Keratinocyte (primary cell): Measurements from ENCODE around the gene CDKN1B. TPM values are rescaled to one million over a fixed set of nuclear protein-coding genes. Genes with fewer than 3 reads are reported as not detected.

Experiments used
- DNase-seq: peaks from one replicate; pipeline ENCODE4 v3.0.0-alpha.2; 2011; ENCODE audit warnings: low read depth, missing footprints, low spot score
- FAIRE-seq: peaks from 2 replicates; lab custom pipeline; 2011; peaks lifted over from hg19 to GRCh38; lab: Jason Lieb, UNC
- H2AFZ ChIP-seq: 2 replicates; pipeline ENCODE4 v1.6.0; 2012; ENCODE audit warnings: low read length, control low read depth, inconsistent platforms; ENCODE audit not compliant: control insufficient read depth
- H3K27ac ChIP-seq: 2 replicates; pipeline ENCODE4 v1.5.1; 2011; ENCODE audit warnings: low read length; ENCODE audit not compliant: control insufficient read depth, insufficient read depth
- H3K27me3 ChIP-seq: 3 replicates; pipeline ENCODE4 v1.6.0; 2011; ENCODE audit warnings: low read length; ENCODE audit not compliant: control insufficient read depth, insufficient read depth; ENCODE audit errors: extremely low read depth
- H3K36me3 ChIP-seq, 2 experiments: 2 replicates in 1 of 2; 3 replicates in 1 of 2; pipeline ENCODE4 v1.5.1; 2011; ENCODE audit warnings: low read length in 2 of 2, mild to moderate bottlenecking in 1 of 2; ENCODE audit not compliant: control insufficient read depth in 2 of 2, insufficient read depth in 2 of 2; ENCODE audit errors: extremely low read depth in 1 of 2
- H3K4me1 ChIP-seq: 3 replicates; pipeline ENCODE4 v1.5.1; 2011; ENCODE audit warnings: low read length; ENCODE audit not compliant: control insufficient read depth, insufficient read depth; ENCODE audit errors: extremely low read depth
- H3K4me2 ChIP-seq: 3 replicates; pipeline ENCODE4 v1.6.0; 2011; ENCODE audit warnings: low read depth, low read length; ENCODE audit not compliant: control insufficient read depth, insufficient read depth; ENCODE audit errors: extremely low read depth
- H3K4me3 ChIP-seq, 3 experiments: fragments of 200-600 bp in 1 of 3; sonication (generic) in 1 of 3; 2 replicates in 2 of 3; 3 replicates in 1 of 3; pipeline ENCODE4 v1.5.1; 2011 to 2016; ENCODE audit warnings: low read length in 3 of 3, mild to moderate bottlenecking in 3 of 3, control low read depth in 2 of 3, inconsistent platforms in 1 of 3, low read depth in 1 of 3, mixed read lengths in 1 of 3, mixed run types in 1 of 3, moderate library complexity in 1 of 3; ENCODE audit not compliant: control insufficient read depth in 2 of 3, insufficient read depth in 2 of 3; ENCODE audit errors: extremely low read depth in 1 of 3
- H3K79me2 ChIP-seq: 2 replicates; pipeline ENCODE4 v1.6.0; 2012; ENCODE audit warnings: low read length; ENCODE audit not compliant: control insufficient read depth, insufficient read depth
- H3K9ac ChIP-seq: 3 replicates; pipeline ENCODE4 v1.6.0; 2011; ENCODE audit warnings: low read length; ENCODE audit not compliant: control insufficient read depth, insufficient read depth; ENCODE audit errors: extremely low read depth
- H3K9me1 ChIP-seq: 3 replicates; pipeline ENCODE4 v1.6.0; 2011; ENCODE audit warnings: low read length; ENCODE audit not compliant: control insufficient read depth, insufficient read depth; ENCODE audit errors: extremely low read depth
- H3K9me3 ChIP-seq: 2 replicates; pipeline ENCODE4 v1.5.1; 2012; ENCODE audit warnings: low read depth, low read length; ENCODE audit not compliant: control insufficient read depth
- H4K20me1 ChIP-seq: 3 replicates; pipeline ENCODE4 v1.6.0; 2011; ENCODE audit warnings: low read length; ENCODE audit not compliant: control insufficient read depth, insufficient read depth; ENCODE audit errors: extremely low read depth
- CTCF ChIP-seq, 3 experiments: IDR thresholded peaks in 1 of 3; conservative IDR thresholded peaks in 1 of 3; optimal IDR thresholded peaks in 1 of 3; 2 replicates in 2 of 3; 3 replicates in 1 of 3; pipeline versions ENCODE3 to v1.5.1; 2011; ENCODE audit warnings: low read length in 3 of 3, mild to moderate bottlenecking in 3 of 3, moderate library complexity in 2 of 3, control low read depth in 1 of 3, inconsistent platforms in 1 of 3; ENCODE audit not compliant: insufficient read depth in 2 of 3; ENCODE audit errors: extremely low read depth in 1 of 3
- EZH2 ChIP-seq: IDR thresholded peaks from one replicate; pipeline ENCODE4 v1.6.1; 2012; ENCODE audit warnings: inconsistent platforms, mild to moderate bottlenecking, low read length, moderate library complexity
- dilution Hi-C: fragments of 300-500 bp; cut with MboI; formaldehyde crosslinking; loops from one replicate; pipeline ENCODE4 v1.7.0; 2020; ENCODE audit warnings: low sequenced_read_pairs; ENCODE audit not compliant: extremely low pct_ligation_motif_present
- polyA plus RNA-seq, 5 experiments: library from polyadenylated mRNA; depleted of rRNA in 3 of 5; stranded (reverse) in 3 of 5; stranded (forward) in 1 of 5; unstranded in 1 of 5; fragments of >200 nt; gene quantifications; 1 replicate in 1 of 5; 2 replicates in 3 of 5; 3 replicates in 1 of 5; pipeline versions ENCODE4 v1.2.1 to v1.2.3, GENCODE V29; 2011 to 2012; ENCODE audit warnings: missing spikeins in 2 of 5, low read depth in 1 of 5, low replicate concordance in 1 of 5

Gene CDKN1B
- polyA plus RNA-seq, 1 donor (not counting 4 experiments of a cell fraction or from before 2014, with no cell fraction given) = 5.1 TPM

DNA sequence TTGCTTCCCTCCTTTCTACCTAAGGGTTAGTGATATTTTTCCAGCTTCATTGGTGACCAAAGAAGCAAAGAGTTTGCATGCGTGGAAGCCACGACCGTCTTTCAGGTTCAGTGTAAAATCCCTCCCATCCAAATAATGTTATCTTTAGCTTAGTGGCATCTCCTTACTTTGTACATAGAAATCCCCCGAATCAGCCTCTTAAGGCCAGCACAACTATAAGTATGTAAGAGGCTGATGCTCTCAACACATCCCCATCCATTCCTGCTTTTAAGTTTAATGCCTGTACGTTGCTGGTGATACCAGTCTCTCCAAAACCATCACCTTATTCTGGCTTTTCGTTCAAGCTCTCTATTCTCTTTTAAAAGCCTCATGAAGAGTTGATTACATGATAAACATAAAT, 14.6 kb downstream of the CDKN1B start:
- Histone ChIP-seq H3K27ac (no peak overlapping the region), H2AFZ (no peak overlapping the region), H3K27me3 (no peaks in the 10 kb centered on the region), H3K4me2 (no peak overlapping the region), H3K9me1 (no peaks in the 10 kb centered on the region), H3K36me3 (no peaks in the 10 kb centered on the region), H3K79me2 (peaks cover 6% of the 10 kb centered on the region), H3K9me3 (no peaks in the 10 kb centered on the region), H4K20me1 (no peaks in the 10 kb centered on the region), H3K4me3 (no peak overlapping the region), H3K9ac (no peak overlapping the region), H3K4me1 (peaks cover 18% of the 10 kb centered on the region)
- dilution Hi-C loops = no loop called here
- no peak for FAIRE-seq
- TF ChIP-seq CTCF (optimal IDR thresholded peaks at IDR 0.05 in 1 of 3, IDR thresholded peaks at IDR 0.05 in 1 of 3, conservative IDR thresholded peaks at IDR 0.05 in 1 of 3; ENCODE audit: extremely low read depth in 1 of 3, insufficient read depth in 2 of 3, low read length in 3 of 3) (no peak), EZH2 (no peak)
- no peak for DNase-seq

DNA sequence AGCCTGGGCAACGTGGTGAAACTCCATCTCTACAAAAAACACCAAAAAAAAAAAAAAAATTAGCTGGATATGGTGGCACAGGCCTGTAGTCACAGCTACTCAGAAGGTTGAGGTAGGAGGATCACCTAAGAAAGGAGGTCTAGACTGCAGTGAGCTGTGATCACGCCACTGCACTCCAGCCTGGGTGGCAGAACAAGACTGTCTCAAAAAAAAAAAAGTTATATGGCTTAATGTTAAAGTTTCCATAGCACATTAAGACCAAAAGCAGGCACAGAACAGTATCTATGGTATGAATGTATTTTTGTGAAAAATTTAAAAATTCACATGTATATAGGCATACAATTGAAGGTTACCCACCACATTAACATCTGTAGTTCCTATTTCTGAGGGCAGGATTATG, 15.9 kb downstream of the CDKN1B start:
- Histone ChIP-seq H2AFZ (no peak overlapping the region), H3K27ac (no peak overlapping the region), H3K4me3 (no peak overlapping the region), H3K79me2 (peaks cover 2% of the 10 kb centered on the region), H3K4me2 (no peak overlapping the region), H3K9me3 (no peaks in the 10 kb centered on the region), H3K9me1 (no peaks in the 10 kb centered on the region), H4K20me1 (no peaks in the 10 kb centered on the region), H3K36me3 (no peaks in the 10 kb centered on the region), H3K4me1 (peaks cover 17% of the 10 kb centered on the region), H3K9ac (no peak overlapping the region), H3K27me3 (no peaks in the 10 kb centered on the region)
- FAIRE-seq = no peak
- dilution Hi-C loops = no loop called here
- no peak for DNase-seq
- no peak for TF ChIP-seq CTCF (optimal IDR thresholded peaks at IDR 0.05 in 1 of 3, IDR thresholded peaks at IDR 0.05 in 1 of 3, conservative IDR thresholded peaks at IDR 0.05 in 1 of 3; ENCODE audit: extremely low read depth in 1 of 3, insufficient read depth in 2 of 3, low read length in 3 of 3)
- no peak for TF ChIP-seq EZH2
